HG02571 (cell line): ENCODE measurements around the gene BNIP5.
A peak's percentile ranks its signal among the peaks of the same experiment; 100 is the strongest.

ENCODE experiments used
- ATAC-seq: cut with Tn5 transposase; IDR thresholded peaks from one replicate; pipeline ENCODE4 v1.9.1; 2021; ENCODE audit warnings: mild to moderate bottlenecking, moderate library complexity; ENCODE audit not compliant: unreplicated experiment

The BNIP5 gene

DNA sequence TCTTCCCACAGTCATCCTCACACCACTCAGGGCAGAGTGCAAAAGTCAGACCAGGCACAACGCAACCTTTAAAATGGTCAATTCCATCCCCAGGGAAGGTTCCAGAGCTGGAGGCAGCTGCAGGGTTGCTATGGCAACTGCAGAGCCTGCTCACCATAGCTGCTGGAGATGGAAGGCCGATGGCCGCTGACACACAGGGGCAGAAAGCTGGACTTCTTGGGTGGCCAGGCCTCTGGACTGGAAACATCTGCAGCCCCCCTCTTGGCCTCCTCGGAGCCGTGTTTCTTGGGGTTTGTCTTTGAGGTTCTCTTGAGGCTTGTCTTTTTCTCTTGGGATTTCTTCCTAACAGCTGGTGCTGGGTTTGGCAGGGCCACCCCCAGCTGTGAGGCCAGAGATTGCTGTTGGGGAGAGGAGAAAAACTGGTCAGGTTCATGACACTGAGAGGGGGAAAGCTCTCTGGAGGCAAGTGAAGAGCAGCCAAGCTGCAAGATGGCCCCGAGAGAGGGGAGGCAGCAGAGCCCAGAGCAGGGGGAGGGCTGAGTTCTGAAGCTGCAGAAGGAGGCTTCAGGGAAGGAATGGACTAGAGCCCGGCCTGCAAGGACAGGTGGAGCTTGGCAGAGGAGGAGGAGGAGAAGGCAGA is 10.2 kb downstream of the BNIP5 start:
- ATAC-seq, result no peak

GRCh38 chr6:36324715-36325114 is 12.0 kb downstream of the BNIP5 start:
- no peak for ATAC-seq

GRCh38 chr6:36324191-36324590 is 12.5 kb downstream of the BNIP5 start:
- ATAC-seq, result no peak

DNA sequence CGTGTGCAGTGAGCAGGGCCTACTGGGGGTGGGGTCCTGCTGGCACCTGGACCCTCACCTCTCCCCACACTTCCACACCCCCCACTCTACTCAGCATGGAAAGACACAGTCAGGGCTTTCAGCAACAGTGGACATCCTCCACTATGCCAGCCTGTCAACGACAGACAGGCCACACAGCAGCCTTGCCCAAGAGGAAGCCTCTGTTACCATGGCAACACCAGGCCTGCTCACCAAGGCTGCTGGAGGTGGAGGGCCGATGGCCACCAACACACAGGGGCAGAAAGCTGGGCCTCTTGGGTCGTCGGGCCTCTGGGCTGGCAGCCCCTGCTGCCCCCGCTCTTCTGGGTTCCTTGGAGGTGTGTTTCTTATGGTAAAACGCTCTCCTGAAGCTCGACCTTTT is 13.6 kb downstream of the BNIP5 start:
- no peak for ATAC-seq

GRCh38 chr6:36322591-36322990 is 14.1 kb downstream of the BNIP5 start:
- no peak for ATAC-seq

- no peak for ATAC-seq
These were observed 16.2 kb downstream of the BNIP5 start for GRCh38 chr6:36320475-36320874.

GRCh38 chr6:36319821-36320220 is 16.9 kb downstream of the BNIP5 start:
- no peak for ATAC-seq

DNA sequence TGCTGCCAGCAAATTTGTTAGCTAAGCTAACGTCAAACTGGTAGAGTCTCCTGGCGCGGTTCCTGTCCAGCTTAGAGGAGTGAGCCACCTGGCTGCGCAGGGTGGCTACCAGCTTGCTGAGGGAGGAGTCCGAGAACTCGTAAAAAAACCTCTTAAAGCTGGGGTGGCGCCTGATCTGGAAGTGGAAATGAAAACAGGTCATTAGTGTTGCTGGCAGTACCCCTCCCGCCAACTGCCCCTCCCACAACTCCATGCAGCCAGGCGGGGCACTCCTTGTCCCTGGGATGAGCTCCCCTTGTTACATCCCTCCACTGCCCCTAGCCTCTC is 17.3 kb downstream of the BNIP5 start:
- ATAC-seq, result no peak

DNA sequence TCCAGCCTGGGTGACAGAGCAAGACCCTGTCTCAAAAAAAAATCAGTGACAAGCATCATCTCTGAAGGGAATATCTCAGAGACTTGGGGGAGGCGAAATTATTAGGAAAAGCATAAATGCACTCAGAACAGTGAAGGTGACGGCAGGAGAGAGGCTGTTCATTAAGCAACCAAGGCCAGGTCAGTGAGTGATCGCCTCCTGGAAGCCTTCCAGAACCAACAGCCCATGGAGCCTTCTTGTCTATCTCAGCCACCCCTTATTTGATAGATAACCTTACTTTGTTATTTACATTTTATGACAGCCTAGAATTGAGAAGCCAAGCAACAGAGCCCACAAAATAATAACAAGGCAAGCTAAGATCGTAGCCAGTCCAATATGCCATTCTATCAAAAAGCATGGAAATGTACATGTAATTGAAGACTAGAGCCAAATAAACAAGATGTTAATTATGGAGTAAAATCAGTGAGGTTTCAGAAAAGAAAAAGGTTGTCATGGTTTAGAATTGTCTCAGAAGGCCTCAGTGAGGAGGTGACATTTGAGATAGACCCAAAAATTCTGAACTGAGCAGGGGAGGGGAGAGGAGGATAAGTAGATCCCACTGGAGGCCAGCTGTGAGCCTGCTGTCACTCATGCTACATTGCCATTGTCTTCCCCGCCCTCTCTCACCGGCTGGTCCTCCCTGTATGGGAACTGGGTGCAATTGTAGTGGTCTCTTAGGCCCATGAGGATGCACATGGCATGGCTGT is 17.8 kb downstream of the BNIP5 start:
- ATAC-seq, result no peak

DNA sequence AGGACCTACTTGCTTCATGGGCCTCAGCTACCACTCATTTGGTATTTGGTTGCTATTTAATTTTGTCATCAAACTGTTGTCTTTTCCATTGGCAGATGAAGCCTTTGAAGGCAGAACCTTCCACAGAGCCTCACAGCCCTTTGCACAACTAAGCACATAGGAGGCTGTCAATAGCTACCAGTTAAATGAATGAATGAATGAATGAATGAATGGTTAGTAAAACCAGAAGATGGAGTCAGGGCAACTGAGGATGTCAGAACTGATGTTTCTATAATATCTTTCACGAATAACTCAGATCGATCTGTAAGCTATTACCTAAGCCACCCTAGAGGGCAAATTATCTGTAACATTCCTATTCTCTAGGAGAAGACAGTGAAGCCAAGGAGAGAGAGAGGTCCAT is 19.1 kb downstream of the BNIP5 start:
- ATAC-seq, result no peak

DNA sequence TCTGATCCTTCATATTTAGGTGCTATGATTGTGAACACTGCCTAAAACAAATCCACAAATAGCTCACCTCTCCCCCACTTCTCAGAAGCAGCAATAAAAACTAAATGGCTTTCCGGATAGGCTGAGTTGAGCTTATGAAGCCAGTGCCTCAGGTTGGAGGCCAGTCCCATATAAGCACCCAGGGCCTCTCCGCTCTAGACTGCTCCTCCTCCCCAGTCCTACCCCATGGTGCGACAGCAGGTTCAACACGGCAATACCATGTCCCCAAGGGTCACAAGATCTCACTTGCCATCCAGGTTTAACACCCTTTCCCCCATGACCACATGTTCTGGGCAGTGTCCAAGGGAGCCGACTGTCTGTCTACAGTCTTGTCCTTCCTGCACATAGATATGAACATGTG is 20.8 kb downstream of the BNIP5 start:
- no peak for ATAC-seq

GRCh38 chr6:36314221-36315014 is 22.3 kb downstream of the BNIP5 start:
- no peak for ATAC-seq

- ATAC-seq, result no peak
These were observed 23.1 kb downstream of the BNIP5 start for GRCh38 chr6:36313649-36313936.

DNA sequence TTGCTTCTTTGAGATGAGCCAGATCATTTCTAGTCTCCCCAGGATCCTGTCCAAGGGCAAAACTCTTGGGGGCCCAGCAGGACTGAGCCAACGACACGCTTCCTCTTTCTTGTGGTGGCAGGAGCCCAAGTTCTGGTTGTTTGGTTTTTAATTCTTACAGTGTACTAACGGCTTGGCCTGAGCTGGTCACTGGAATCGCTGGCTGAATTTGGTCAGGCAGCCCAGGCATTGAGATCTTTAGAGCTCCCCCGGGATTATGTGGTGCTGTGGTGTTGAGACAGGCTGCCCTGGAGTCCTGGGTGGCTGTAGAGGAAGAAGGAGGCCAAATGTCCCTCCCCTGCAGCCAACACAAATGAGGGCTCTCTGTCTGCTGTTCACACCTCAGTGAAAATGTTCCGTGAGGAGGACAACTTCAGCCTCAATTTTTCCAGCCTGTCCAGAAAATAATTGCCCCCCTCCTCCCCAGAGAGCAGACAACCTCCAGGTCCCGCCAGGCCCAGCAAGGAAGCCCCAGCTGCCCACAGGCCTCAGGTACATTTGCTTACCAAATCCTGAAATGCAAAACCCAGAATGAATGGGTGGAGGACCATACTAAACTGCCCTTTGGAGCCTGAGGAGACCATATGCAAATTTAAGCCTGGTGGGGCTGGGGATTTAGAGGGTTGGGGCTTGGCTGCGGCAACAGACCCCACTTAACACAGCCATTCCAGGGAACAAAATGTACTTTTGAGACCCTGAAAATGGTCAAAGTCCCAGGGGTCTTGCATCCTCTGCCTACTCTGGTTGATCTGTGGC is 23.6 kb downstream of the BNIP5 start:
- no peak for ATAC-seq

DNA sequence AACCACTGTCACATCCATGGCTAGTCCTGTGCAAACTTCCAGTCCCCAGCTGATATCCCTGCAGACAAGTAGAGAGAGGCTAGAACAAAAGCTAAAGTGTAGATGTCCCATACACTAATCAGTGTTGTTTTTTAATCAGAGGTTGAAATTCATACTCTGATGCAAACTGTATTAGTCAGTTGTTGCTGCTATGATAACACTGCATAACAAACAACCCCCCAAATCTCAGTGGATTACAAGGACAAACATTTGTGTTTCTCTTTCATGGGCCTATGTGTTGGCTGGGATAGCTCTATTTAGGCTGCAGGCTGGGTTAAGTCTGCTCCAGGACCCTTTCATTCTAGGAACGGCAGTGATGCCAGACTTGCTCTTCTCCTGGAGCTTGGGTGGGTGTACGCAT is 26.8 kb downstream of the BNIP5 start:
- ATAC-seq, result no peak

DNA sequence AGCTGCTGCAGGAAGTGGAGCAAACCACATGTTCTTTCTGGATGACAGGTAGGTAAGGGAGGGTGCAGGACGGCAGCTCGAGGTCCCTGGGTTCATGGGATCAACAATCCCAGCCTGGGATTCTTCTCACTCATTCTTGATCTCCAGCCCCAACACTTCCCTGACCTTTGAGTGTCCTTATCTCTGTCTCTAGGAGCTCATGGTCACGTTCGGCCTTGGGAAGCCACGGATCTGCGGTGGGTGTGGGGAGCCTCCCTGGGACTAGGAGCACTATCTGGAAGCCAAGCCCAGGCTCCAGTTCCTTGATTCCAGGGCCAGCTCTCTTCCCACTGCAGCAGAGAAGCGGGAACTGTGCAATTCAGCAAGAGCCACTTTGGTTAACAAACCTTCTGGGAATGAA is 27.5 kb downstream of the BNIP5 start:
- ATAC-seq, result no peak

DNA sequence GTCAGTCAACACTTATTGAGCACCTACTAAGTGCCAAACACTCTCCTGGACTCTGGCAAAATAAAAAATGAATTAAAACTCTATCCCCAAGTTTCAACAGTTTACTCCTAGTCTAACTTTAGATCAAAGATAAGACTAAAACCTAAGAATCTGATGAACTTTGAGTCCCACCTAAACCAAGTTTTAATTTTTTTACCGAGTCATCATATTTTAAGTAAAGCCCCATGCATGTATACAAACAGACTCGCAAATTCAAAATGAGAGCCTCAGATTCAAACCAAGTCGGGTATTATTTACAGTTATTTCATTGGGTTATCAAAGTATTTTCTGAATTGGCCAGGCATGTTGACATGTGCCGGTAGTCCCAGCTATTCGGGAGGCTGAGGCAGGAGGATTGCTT is 28.2 kb downstream of the BNIP5 start:
- no peak for ATAC-seq

GRCh38 chr6:36306375-36306774 is 30.3 kb downstream of the BNIP5 start:
- ATAC-seq, result no peak

- no peak for ATAC-seq
These were observed 30.8 kb downstream of the BNIP5 start for GRCh38 chr6:36305885-36306284.

DNA sequence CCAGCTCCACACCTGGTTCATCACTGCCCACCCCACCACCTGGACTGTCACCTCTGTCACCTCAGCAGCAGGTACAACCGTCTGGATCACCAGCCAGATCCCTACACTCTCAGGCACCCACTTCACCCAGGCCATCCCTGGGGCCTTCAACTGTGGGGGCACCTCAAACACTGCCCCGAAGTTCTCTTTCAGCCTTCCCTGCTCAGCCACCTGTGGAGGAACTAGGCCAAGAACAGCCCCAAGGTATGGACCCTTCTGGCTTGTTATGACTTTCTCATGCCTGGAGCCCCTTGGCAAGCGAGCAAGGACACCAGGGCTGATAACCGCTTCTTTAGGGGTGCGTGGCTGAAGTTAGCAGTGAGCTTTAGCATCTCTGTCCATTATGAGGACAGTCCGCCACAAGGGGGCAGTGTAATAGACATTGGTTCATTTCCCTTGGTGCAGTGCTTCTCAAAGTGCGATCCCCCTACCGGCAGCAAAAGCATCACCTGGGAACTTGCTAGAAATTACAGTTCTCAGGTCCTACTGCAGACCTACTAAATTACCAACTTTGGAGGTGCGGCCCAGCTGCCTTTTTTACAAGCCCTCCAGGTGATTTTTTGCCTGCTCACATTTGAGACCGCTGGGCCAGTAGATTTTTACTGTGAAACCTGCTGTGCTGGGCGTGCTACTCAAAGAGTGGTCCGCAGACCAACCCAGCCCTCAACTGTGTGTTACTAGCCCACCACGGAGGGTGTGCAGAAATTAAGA is 34.3 kb downstream of the BNIP5 start:
- peak; percentile 79 for ATAC-seq

DNA sequence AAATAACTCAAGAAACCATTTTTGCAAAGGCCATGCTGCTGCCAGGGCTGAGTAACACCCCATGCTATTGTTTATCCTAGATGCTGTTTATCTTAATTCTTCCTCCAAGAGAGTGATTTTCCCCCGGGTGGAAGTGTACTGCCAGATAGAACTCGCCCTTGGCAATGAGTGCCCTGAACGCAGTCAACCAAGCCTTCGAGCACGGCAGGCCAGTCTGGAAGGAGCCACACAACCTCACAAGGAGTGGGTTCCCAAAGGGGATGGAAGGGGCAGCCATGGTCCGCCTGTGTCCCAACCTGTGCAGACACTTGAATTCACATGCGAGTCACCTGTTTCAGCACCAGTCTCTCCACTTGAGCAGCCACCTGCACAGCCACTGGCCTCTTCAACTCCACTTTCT is 34.9 kb downstream of the BNIP5 start:
- no peak for ATAC-seq
